Ishikawa (cell line): ENCODE results near the gene ATP2C1.

ENCODE experiments used
- CEBPB ChIP-seq: IDR thresholded peaks from 2 replicates; pipeline ENCODE4 v1.6.1; 2012
- CREB1 ChIP-seq: IDR thresholded peaks from 2 replicates; pipeline ENCODE4 v1.6.1; 2012; ENCODE audit warnings: low read depth
- EGR1 ChIP-seq: IDR thresholded peaks from 2 replicates; pipeline ENCODE4 v1.6.1; 2012
- EP300 ChIP-seq: IDR thresholded peaks from 2 replicates; pipeline ENCODE4 v1.6.1; 2012; ENCODE audit warnings: borderline replicate concordance
- FOXM1 ChIP-seq: IDR thresholded peaks from 2 replicates; pipeline ENCODE4 v1.6.1; 2012; ENCODE audit warnings: low read depth, borderline replicate concordance
- NFIC ChIP-seq: IDR thresholded peaks from 2 replicates; pipeline ENCODE4 v1.6.1; 2012
- RAD21 ChIP-seq: IDR thresholded peaks from 2 replicates; pipeline ENCODE4 v1.6.1; 2012; ENCODE audit warnings: low read depth
- TAF1 ChIP-seq: IDR thresholded peaks from 2 replicates; pipeline ENCODE4 v1.6.1; 2012; ENCODE audit warnings: low read depth, mild to moderate bottlenecking
- TCF12 ChIP-seq: IDR thresholded peaks from 2 replicates; pipeline ENCODE4 v1.6.1; 2012; ENCODE audit warnings: low read depth
- TEAD4 ChIP-seq: IDR thresholded peaks from 2 replicates; pipeline ENCODE4 v1.6.1; 2012
- YY1 ChIP-seq: IDR thresholded peaks from 2 replicates; pipeline ENCODE4 v1.6.1; 2012; ENCODE audit warnings: low read depth
- ZBTB7A ChIP-seq: IDR thresholded peaks from 2 replicates; pipeline ENCODE4 v1.6.1; 2012; ENCODE audit warnings: low read depth
- TF ChIP-seq, protein P1 (sequence below): IDR thresholded peaks from 2 replicates; pipeline ENCODE4 v1.6.1; 2012
- TF ChIP-seq, protein P2 (sequence below): IDR thresholded peaks from 2 replicates; pipeline ENCODE4 v1.6.1; 2012; ENCODE audit warnings: low read depth, mild to moderate bottlenecking
- TF ChIP-seq, protein P3 (sequence below): IDR thresholded peaks from 2 replicates; pipeline ENCODE4 v1.6.1; 2012

The ATP2C1 gene

DNA sequence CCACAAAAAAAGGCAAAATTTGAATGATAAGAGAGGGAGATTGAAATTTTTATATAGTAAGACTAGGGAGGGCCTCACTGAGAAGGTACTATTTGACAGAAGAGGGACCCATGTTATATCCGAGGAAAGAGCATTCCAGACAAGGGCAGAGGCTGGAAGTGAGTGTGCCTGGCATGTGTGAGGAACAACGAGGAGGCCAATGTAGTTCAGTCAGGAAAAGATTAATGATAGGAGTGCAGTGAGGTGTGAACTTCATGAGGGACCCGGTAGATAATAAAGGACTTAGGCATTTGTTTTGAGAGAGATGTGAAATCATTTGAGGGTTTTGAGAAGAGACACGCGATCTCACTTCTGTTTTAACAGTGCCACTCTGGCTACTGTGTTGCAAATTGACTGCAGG, 96.4 kb downstream of the ATP2C1 start:
- TF ChIP-seq EGR1 = no peak
- no peak for TF ChIP-seq ZBTB7A
- no peak for TF ChIP-seq YY1
- TF ChIP-seq, protein P1, sequence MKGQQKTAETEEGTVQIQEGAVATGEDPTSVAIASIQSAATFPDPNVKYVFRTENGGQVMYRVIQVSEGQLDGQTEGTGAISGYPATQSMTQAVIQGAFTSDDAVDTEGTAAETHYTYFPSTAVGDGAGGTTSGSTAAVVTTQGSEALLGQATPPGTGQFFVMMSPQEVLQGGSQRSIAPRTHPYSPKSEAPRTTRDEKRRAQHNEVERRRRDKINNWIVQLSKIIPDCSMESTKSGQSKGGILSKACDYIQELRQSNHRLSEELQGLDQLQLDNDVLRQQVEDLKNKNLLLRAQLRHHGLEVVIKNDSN = no peak
- no peak for TF ChIP-seq FOXM1
- TF ChIP-seq, protein P2, sequence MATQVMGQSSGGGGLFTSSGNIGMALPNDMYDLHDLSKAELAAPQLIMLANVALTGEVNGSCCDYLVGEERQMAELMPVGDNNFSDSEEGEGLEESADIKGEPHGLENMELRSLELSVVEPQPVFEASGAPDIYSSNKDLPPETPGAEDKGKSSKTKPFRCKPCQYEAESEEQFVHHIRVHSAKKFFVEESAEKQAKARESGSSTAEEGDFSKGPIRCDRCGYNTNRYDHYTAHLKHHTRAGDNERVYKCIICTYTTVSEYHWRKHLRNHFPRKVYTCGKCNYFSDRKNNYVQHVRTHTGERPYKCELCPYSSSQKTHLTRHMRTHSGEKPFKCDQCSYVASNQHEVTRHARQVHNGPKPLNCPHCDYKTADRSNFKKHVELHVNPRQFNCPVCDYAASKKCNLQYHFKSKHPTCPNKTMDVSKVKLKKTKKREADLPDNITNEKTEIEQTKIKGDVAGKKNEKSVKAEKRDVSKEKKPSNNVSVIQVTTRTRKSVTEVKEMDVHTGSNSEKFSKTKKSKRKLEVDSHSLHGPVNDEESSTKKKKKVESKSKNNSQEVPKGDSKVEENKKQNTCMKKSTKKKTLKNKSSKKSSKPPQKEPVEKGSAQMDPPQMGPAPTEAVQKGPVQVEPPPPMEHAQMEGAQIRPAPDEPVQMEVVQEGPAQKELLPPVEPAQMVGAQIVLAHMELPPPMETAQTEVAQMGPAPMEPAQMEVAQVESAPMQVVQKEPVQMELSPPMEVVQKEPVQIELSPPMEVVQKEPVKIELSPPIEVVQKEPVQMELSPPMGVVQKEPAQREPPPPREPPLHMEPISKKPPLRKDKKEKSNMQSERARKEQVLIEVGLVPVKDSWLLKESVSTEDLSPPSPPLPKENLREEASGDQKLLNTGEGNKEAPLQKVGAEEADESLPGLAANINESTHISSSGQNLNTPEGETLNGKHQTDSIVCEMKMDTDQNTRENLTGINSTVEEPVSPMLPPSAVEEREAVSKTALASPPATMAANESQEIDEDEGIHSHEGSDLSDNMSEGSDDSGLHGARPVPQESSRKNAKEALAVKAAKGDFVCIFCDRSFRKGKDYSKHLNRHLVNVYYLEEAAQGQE = no peak
- no peak for TF ChIP-seq CREB1
- TF ChIP-seq, protein P3, sequence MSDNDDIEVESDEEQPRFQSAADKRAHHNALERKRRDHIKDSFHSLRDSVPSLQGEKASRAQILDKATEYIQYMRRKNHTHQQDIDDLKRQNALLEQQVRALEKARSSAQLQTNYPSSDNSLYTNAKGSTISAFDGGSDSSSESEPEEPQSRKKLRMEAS = no peak
- no peak for TF ChIP-seq CEBPB
- no peak for TF ChIP-seq TEAD4
- no peak for TF ChIP-seq NFIC
- TF ChIP-seq TAF1 = no peak
- no peak for TF ChIP-seq EP300
- TF ChIP-seq TCF12 = no peak
- TF ChIP-seq RAD21 = no peak

DNA sequence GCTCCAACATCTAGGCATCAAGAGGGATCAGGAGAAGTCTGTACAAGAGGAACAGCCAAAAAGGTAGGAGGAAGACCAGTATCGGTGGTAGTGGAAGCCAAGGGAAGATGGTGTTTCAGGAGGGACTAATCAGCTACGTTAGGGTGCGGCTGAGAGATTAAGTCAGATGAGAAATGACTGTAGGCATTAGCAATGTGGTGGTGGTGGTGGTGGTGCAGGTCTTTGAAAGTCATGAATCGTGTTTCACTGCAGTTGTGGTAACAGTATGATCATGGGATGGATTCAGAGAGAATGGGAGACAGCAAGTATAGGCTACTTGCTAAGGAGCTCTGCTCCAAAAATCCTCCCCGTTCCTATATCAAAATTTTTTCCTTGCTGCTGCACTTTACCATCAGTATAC, 97.2 kb downstream of the ATP2C1 start:
- TF ChIP-seq TCF12 (no peak), CEBPB (no peak), YY1 (no peak), RAD21 (no peak), FOXM1 (no peak)

DNA sequence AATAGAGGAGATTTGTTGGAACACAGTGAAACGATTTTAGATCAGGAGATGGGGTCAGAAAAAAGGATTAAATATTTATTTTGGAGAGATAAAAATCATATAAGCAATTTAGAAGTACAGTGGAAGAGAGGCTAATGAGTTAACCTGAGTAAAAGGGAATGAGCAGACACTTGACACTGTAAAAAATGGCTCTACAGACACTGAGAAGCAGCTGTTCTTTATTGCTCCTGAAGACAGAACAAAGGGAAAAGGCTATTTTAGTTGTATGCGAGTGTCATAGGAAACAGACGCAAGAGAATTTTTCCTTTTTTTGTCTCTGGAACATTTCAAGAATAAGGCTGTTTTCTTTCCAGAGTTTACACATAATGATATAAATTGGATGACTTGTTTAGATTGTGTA, 98.5 kb downstream of the ATP2C1 start:
- TF ChIP-seq, protein P2 = no peak
- TF ChIP-seq RAD21 = no peak

DNA sequence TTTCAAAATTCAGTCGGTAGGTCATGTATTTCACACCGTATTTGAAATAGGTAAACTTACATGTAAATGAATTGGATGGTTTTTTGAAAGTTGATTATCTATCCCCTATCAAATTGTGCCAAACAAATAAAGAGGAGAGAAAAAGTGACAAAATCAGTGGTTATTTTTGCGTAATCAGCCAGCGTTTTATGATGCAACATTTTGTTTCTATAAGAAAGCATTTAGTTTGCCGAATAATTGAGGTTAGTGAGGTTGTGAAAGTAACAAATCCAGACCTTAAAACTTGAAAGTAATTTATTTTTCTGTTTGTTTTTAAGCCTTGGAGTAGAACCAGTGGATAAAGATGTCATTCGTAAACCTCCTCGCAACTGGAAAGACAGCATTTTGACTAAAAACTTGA, 103.4 kb downstream of the ATP2C1 start:
- TF ChIP-seq, protein P2 = no peak
- no peak for TF ChIP-seq RAD21

DNA sequence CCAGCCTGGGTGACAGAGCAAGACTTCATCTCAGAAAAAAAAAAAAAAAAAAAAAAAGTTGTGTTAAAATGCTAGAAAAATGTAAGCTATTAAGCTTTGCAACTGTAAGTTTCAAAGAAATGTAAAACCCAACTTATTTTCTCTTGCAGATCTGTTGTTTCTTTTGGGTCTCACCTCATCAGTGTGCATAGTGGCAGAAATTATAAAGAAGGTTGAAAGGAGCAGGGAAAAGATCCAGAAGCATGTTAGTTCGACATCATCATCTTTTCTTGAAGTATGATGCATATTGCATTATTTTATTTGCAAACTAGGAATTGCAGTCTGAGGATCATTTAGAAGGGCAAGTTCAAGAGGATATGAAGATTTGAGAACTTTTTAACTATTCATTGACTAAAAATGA, 107.2 kb downstream of the ATP2C1 start:
- TF ChIP-seq RAD21 (no peak), NFIC (no peak), YY1 (no peak), TCF12 (no peak), TAF1 (no peak), TEAD4 (no peak), FOXM1 (no peak), EP300 (no peak), CREB1 (no peak), CEBPB (no peak), EGR1 (no peak), ZBTB7A (no peak)
- TF ChIP-seq, protein P1 = no peak
- TF ChIP-seq, protein P2 = no peak
- TF ChIP-seq, protein P3 = no peak
